Measurements from ENCODE around the gene NUP42.

Gene NUP42

GRCh38 chr7:23226844-23227450, 45.1 kb downstream of the NUP42 start:
- DNase-seq (ENCODE audit: low read depth) = no peak
- TF ChIP-seq, protein P1, sequence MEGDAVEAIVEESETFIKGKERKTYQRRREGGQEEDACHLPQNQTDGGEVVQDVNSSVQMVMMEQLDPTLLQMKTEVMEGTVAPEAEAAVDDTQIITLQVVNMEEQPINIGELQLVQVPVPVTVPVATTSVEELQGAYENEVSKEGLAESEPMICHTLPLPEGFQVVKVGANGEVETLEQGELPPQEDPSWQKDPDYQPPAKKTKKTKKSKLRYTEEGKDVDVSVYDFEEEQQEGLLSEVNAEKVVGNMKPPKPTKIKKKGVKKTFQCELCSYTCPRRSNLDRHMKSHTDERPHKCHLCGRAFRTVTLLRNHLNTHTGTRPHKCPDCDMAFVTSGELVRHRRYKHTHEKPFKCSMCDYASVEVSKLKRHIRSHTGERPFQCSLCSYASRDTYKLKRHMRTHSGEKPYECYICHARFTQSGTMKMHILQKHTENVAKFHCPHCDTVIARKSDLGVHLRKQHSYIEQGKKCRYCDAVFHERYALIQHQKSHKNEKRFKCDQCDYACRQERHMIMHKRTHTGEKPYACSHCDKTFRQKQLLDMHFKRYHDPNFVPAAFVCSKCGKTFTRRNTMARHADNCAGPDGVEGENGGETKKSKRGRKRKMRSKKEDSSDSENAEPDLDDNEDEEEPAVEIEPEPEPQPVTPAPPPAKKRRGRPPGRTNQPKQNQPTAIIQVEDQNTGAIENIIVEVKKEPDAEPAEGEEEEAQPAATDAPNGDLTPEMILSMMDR (IDR thresholded peaks at IDR 0.05; ENCODE audit: low read depth, low read length, missing control alignments) = no peak
- in situ Hi-C loops (cut with HindIII; ENCODE audit: low sequenced_read_pairs) = no loop called here
- H3K4me3 ChIP-seq (ENCODE audit: low read depth, low read length) = no peak overlapping the region

DNA sequence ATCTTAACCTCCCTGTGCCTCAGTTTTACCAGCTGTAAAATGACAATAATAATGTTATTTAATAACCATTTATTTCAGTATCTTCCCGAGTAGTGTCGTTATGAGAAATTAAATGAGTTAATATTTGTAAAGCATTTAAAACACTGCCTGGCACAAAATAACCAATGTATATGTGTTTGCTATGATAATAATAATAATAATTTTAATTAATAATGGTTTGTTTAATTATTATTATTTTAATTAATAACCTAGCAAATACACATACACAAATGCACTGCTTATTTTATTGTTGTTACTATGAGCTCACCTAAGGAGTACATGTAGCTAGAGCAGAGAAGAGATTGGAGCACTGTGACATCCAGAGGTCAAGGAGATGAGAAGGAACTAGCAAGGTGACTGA, 46.6 kb downstream of the NUP42 start:
- no peak overlapping the region for H3K4me3 ChIP-seq (ENCODE audit: low read depth, low read length)
- TF ChIP-seq, protein P1 (IDR thresholded peaks at IDR 0.05; ENCODE audit: low read depth, low read length, missing control alignments) = no peak
- no peak for DNase-seq (ENCODE audit: low read depth)
- in situ Hi-C loops (cut with HindIII; ENCODE audit: low sequenced_read_pairs) = no loop called here

- no peak for DNase-seq (ENCODE audit: low read depth)
- in situ Hi-C loops (cut with HindIII; ENCODE audit: low sequenced_read_pairs) = no loop called here
- TF ChIP-seq, protein P1 (IDR thresholded peaks at IDR 0.05; ENCODE audit: low read depth, low read length, missing control alignments) = no peak
- H3K4me3 ChIP-seq (ENCODE audit: low read depth, low read length) = no peak overlapping the region
These were observed 48.8 kb downstream of the NUP42 start for GRCh38 chr7:23230641-23231101.

- H3K4me3 ChIP-seq (ENCODE audit: low read depth, low read length) = no peak overlapping the region
- TF ChIP-seq, protein P1 (IDR thresholded peaks at IDR 0.05; ENCODE audit: low read depth, low read length, missing control alignments) = no peak
- in situ Hi-C loops (cut with HindIII; ENCODE audit: low sequenced_read_pairs) = no loop called here
- no peak for DNase-seq (ENCODE audit: low read depth)
These were observed 51.1 kb downstream of the NUP42 start for GRCh38 chr7:23232966-23233365.

DNA sequence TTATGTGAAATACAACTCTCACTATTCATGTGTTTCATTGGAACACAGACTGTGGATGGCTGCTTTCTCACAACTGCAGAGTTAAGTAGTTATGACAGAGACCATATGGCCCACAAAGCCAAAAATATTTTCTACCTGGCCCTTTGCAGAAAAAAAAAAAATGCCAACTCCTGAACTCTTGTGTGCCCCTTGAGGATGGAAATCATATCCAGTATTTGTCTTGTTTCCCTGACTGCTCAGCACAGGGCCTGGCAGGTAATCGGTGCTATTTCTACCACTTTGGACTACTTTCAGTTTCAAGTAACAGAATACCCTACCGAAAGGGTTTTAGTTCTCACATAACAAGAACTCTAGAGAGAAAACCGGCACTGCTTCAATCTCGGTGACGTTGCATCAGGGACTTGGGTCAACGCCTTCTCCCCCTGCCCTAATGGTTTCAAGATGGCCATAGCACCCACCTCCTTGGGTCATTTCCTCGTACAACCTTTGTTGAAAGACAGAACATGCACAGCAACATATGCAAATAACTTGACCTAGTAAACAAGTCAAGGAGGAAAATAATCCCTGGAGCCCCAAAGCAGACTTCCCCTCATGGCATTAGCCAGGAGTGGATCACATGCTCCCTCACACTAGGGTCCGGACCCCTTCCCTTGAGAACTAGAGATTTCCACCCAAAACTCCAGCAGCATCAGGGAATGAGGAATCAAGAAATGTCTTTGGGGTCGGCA, 52.9 kb downstream of the NUP42 start:
- DNase-seq (ENCODE audit: low read depth) = no peak
- TF ChIP-seq, protein P1 (IDR thresholded peaks at IDR 0.05; ENCODE audit: low read depth, low read length, missing control alignments) = no peak
- in situ Hi-C loops (cut with HindIII; ENCODE audit: low sequenced_read_pairs) = no loop called here
- no peak overlapping the region for H3K4me3 ChIP-seq (ENCODE audit: low read depth, low read length)

GRCh38 chr7:23235813-23236221, 54.0 kb downstream of the NUP42 start:
- in situ Hi-C loops (cut with HindIII; ENCODE audit: low sequenced_read_pairs) = no loop called here
- peak; percentile 41 for DNase-seq (ENCODE audit: low read depth)
- H3K4me3 ChIP-seq (ENCODE audit: low read depth, low read length) = no peak overlapping the region
- TF ChIP-seq, protein P1 (IDR thresholded peaks at IDR 0.05; ENCODE audit: low read depth, low read length, missing control alignments) = no peak
